Activated CD8-positive, alpha-beta T cell treated with anti-CD3 and anti-CD28 coated beads for 36 hours (primary cell): Measurements from ENCODE around the gene C2CD3. TPM values are rescaled to one million over a fixed set of nuclear protein-coding genes. Genes with fewer than 3 reads are reported as not detected.

ENCODE experiments used
- ATAC-seq: fragments of 200-7000 bp; cut with Tn5 transposase; one replicate; pipeline ENCODE4 v1.10.0; 2021; ENCODE audit warnings: mild to moderate bottlenecking, moderate library complexity
- CTCF ChIA-PET: fragments of 350-600 bp; sonication (Branson Sonifier 250); formaldehyde crosslinking; loops from one replicate; lab custom pipeline; 2021; ENCODE audit warnings: antibody characterized with exemption; lab: Charles Lee
- POLR2A ChIA-PET: fragments of 350-600 bp; sonication (Branson Sonifier 250); formaldehyde crosslinking; loops from one replicate; lab custom pipeline; 2021; ENCODE audit warnings: antibody characterized with exemption; lab: Charles Lee
- DNase-seq: peaks from one replicate; pipeline ENCODE4 v3.0.0-alpha.2; 2020
- H3K27ac Mint-ChIP-seq: one replicate; pipeline ENCODE4 v1.8.0; 2021; ENCODE audit warnings: mild to moderate bottlenecking, mixed read lengths
- H3K27me3 Mint-ChIP-seq: one replicate; pipeline ENCODE4 v1.8.0; 2021; ENCODE audit warnings: mixed read lengths
- H3K36me3 Mint-ChIP-seq: one replicate; pipeline ENCODE4 v1.8.0; 2021; ENCODE audit warnings: low read depth, mixed read lengths
- H3K4me1 Mint-ChIP-seq: one replicate; pipeline ENCODE4 v1.8.0; 2021; ENCODE audit warnings: low read depth, mixed read lengths
- H3K4me3 Mint-ChIP-seq: one replicate; pipeline ENCODE4 v1.8.0; 2021; ENCODE audit warnings: mild to moderate bottlenecking, moderate library complexity, mixed read lengths
- H3K9me3 Mint-ChIP-seq: one replicate; pipeline ENCODE4 v1.8.0; 2021; ENCODE audit warnings: mixed read lengths
- intact Hi-C: fragments of 100-400 bp; cut with micrococcal nuclease; formaldehyde crosslinking; loops from one replicate; pipeline ENCODE4 v1.10.0; 2022
- total RNA-seq, 2 experiments: library from RNA; stranded (reverse); gene quantifications; one replicate each; pipeline ENCODE4 v1.2.3, GENCODE V29; 2021
- TF ChIP-seq, protein P1 (sequence below): fragments of 200-600 bp; IDR thresholded peaks from one replicate; pipeline ENCODE4 v1.8.0; 2022; ENCODE audit warnings: antibody characterized with exemption, mild to moderate bottlenecking

The C2CD3 gene
- total RNA-seq, 2 experiments from 2014 or later: 22.5 to 25.6 TPM

DNA sequence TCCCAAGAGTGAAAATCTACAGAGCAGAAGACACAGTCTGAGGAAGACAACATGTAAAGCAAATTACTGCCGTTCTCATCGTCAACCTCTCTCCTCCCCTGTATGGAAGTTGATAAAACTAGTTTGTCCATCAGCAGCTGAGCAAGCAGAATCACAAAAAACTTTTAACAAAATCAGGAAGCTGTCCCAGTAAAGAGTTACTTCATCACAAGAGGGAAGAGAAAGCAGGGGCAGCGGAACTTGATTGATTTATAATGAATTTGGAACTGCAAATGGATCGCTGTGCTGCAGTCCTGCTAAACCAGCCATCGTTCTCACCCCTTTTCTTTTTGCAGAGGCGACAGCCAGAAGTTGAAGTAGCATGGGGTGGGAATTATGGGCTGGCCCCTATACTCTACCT lies 148.3 kb downstream of the C2CD3 start:
- no peak overlapping the region for H3K4me3 Mint-ChIP-seq
- H3K36me3 Mint-ChIP-seq: peaks cover 19% of the 10 kb centered on the region
- ChIA-PET CTCF (no interaction called here), POLR2A (interaction anchor here (0.8 to 17.6 kb wide), 3 partner anchors 32 to 638 kb away, joined by 3 to 269 read pairs (median 3); partner anchors contain the start of gene UCP2)
- H3K27me3 Mint-ChIP-seq: no peaks in the 10 kb centered on the region
- H3K27ac Mint-ChIP-seq: no peak overlapping the region
- no peak for ATAC-seq
- intact Hi-C loops: no loop called here
- H3K9me3 Mint-ChIP-seq: no peaks in the 10 kb centered on the region
- peaks cover 26% of the 10 kb centered on the region for H3K4me1 Mint-ChIP-seq
- DNase-seq: no peak
- TF ChIP-seq, protein P1, sequence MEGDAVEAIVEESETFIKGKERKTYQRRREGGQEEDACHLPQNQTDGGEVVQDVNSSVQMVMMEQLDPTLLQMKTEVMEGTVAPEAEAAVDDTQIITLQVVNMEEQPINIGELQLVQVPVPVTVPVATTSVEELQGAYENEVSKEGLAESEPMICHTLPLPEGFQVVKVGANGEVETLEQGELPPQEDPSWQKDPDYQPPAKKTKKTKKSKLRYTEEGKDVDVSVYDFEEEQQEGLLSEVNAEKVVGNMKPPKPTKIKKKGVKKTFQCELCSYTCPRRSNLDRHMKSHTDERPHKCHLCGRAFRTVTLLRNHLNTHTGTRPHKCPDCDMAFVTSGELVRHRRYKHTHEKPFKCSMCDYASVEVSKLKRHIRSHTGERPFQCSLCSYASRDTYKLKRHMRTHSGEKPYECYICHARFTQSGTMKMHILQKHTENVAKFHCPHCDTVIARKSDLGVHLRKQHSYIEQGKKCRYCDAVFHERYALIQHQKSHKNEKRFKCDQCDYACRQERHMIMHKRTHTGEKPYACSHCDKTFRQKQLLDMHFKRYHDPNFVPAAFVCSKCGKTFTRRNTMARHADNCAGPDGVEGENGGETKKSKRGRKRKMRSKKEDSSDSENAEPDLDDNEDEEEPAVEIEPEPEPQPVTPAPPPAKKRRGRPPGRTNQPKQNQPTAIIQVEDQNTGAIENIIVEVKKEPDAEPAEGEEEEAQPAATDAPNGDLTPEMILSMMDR: no peak

GRCh38 chr11:74021998-74022397 lies 148.8 kb downstream of the C2CD3 start:
- TF ChIP-seq, protein P1: no peak
- Mint-ChIP-seq H3K27me3 (no peaks in the 10 kb centered on the region), H3K9me3 (no peaks in the 10 kb centered on the region), H3K4me1 (peaks cover 26% of the 10 kb centered on the region), H3K4me3 (no peak overlapping the region), H3K27ac (no peak overlapping the region), H3K36me3 (peaks cover 23% of the 10 kb centered on the region)
- no peak for ATAC-seq
- DNase-seq: no peak
- CTCF ChIA-PET: interaction anchor here (1.7 kb wide), 1 partner anchor 58 kb away, joined by 4 read pairs; no protein-coding TSS in a partner anchor
- POLR2A ChIA-PET: interaction anchor here (1.0 to 17.6 kb wide), 3 partner anchors 11 to 45 kb away, joined by 3 to 269 read pairs (median 16); partner anchors contain the start of gene UCP2
- intact Hi-C loops: no loop called here

DNA sequence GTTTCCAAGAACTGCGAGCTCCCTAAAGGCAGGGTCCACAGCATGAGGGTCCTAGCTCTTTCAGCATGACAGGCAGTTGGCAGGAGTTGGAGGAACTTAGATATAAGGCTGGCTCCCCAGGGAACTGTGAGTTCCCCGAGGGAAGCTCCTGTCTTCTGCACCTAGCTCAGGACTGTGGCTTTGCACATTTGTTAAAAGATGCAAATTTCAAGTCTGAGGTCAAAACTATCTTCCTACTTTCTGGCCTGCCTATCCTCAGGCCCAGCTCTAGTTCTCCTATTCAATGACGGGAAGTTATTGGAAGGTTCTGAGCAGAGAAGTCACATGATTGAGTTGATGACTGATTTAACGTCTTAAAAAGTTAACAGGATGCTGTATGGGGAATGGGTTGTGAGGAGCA lies 150.3 kb downstream of the C2CD3 start:
- POLR2A ChIA-PET: interaction anchor here (0.8 to 17.6 kb wide), 4 partner anchors 9 to 44 kb away, joined by 3 to 269 read pairs (median 17); partner anchors contain the start of gene UCP2
- Mint-ChIP-seq H3K27me3 (no peaks in the 10 kb centered on the region), H3K4me3 (no peak overlapping the region), H3K9me3 (no peaks in the 10 kb centered on the region), H3K36me3 (peaks cover 23% of the 10 kb centered on the region), H3K4me1 (peaks cover 28% of the 10 kb centered on the region), H3K27ac (no peak overlapping the region)
- DNase-seq: no peak
- no peak for ATAC-seq
- CTCF ChIA-PET: interaction anchor here (0.9 to 1.7 kb wide), 3 partner anchors 8 to 57 kb away, joined by 3 to 6 read pairs (median 4); no protein-coding TSS in a partner anchor
- TF ChIP-seq, protein P1: no peak
- intact Hi-C loops: no loop called here

GRCh38 chr11:74019860-74020259 lies 150.9 kb downstream of the C2CD3 start:
- ATAC-seq (peak; percentile 84), DNase-seq (peak; percentile 90)
- Mint-ChIP-seq H3K4me3 (no peak overlapping the region), H3K9me3 (no peaks in the 10 kb centered on the region), H3K27me3 (no peaks in the 10 kb centered on the region), H3K4me1 (peaks cover 30% of the 10 kb centered on the region), H3K27ac (no peak overlapping the region), H3K36me3 (peaks cover 25% of the 10 kb centered on the region)
- CTCF ChIA-PET: interaction anchor here (1.6 kb wide), 1 partner anchor 12 kb away, joined by 3 read pairs; no protein-coding TSS in a partner anchor
- TF ChIP-seq, protein P1: no peak
- POLR2A ChIA-PET: interaction anchor here (0.6 to 17.6 kb wide), 9 partner anchors 9 to 394 kb away, joined by 3 to 269 read pairs (median 11); partner anchors contain the start of genes UCP2 and UCP3
- intact Hi-C loops: loop anchor here (1.0 to 5.0 kb wide), 2 partner anchors 11 to 38 kb away; partner anchors contain the start of genes UCP2 and UCP3
